HepG2 (cell line): ENCODE data around the gene HSD11B1. TPM values are rescaled to one million over a fixed set of nuclear protein-coding genes. Genes with fewer than 3 reads are reported as not detected.

Source experiments
- ATAC-seq: fragments of 200-7000 bp; cut with Tn5 transposase; 3 replicates; pipeline ENCODE4 v1.9.1; 2020; ENCODE audit warnings: mild to moderate bottlenecking, moderate library complexity
- BruUV-seq: library from RNA; stranded (reverse); fragments of 400-500 nt; replicated peaks from 2 replicates; lab custom pipeline; 2021; lab: Mats Ljungman, UMichigan
- CTCF ChIA-PET: fragments of 300-600 bp; formaldehyde crosslinking; extraction: SDS; loops from one replicate; lab custom pipeline; 2021; ENCODE audit warnings: low total read pairs, inconsistent platforms, low intra/inter-chr PET ratio; lab: Yijun Ruan, JAX
- POLR2A ChIA-PET: fragments of 350-600 bp; sonication (Branson Sonifier 250); formaldehyde crosslinking; loops from one replicate; lab custom pipeline; 2020; ENCODE audit warnings: antibody characterized with exemption, inconsistent platforms; lab: Yijun Ruan, JAX
- DNase-seq: peaks from one replicate; pipeline ENCODE4 v3.0.0-alpha.2; 2015; ENCODE audit warnings: low spot score
- FAIRE-seq: peaks from 3 replicates; lab custom pipeline; 2011; peaks lifted over from hg19 to GRCh38; lab: Jason Lieb, UNC
- H2AFZ ChIP-seq: one replicate; pipeline ENCODE4 v1.6.1; 2011; ENCODE audit warnings: low read length, inconsistent platforms
- H3K27ac ChIP-seq: fragments of 300-600 bp; 3 replicates; pipeline ENCODE4 v1.8.0; 2011; ENCODE audit warnings: mixed run types, mild to moderate bottlenecking, mixed read lengths, low read length, inconsistent platforms; ENCODE audit not compliant: insufficient read depth; ENCODE audit errors: extremely low read length
- H3K27me3 ChIP-seq, 2 experiments: fragments of 200-600 bp in 1 of 2; 2 replicates in 1 of 2; 3 replicates in 1 of 2; pipeline versions ENCODE4 v1.6.0 to v1.8.0; 2011; ENCODE audit warnings: low read length in 2 of 2, mild to moderate bottlenecking in 2 of 2, moderate library complexity in 2 of 2, inconsistent platforms in 1 of 2; ENCODE audit not compliant: insufficient read depth in 2 of 2, control insufficient read depth in 1 of 2
- H3K36me3 ChIP-seq, 2 experiments: fragments of 200-600 bp in 1 of 2; replicated peaks in 1 of 2; 2 replicates in 1 of 2; 3 replicates in 1 of 2; pipeline versions ENCODE4 v1.5.1 to v1.8.0; 2011; ENCODE audit warnings: low read length in 2 of 2, inconsistent platforms in 1 of 2; ENCODE audit not compliant: insufficient read depth in 2 of 2, control insufficient read depth in 1 of 2
- H3K4me1 ChIP-seq: 2 replicates; pipeline ENCODE4 v1.5.1; 2012; ENCODE audit warnings: low read length, inconsistent platforms; ENCODE audit not compliant: insufficient read depth
- H3K4me2 ChIP-seq: 2 replicates; pipeline ENCODE4 v1.6.0; 2011; ENCODE audit warnings: low read depth, low read length, inconsistent platforms
- H3K4me3 ChIP-seq, 3 experiments: fragments of 200-600 bp in 1 of 3; sonication (generic), shearing (Covaris generic) in 1 of 3; replicated peaks in 1 of 3; 2 replicates each; pipeline ENCODE4 v1.5.1; 2011 to 2016; ENCODE audit warnings: low read length in 3 of 3, inconsistent platforms in 2 of 3, low read depth in 2 of 3, mild to moderate bottlenecking in 2 of 3, control low read depth in 1 of 3, mixed read lengths in 1 of 3; ENCODE audit not compliant: insufficient read depth in 1 of 3
- H3K79me2 ChIP-seq: one replicate; pipeline ENCODE4 v1.6.1; 2011; ENCODE audit warnings: low read length, inconsistent platforms; ENCODE audit not compliant: insufficient read depth
- H3K9ac ChIP-seq: 2 replicates; pipeline ENCODE4 v1.6.0; 2011; ENCODE audit warnings: mild to moderate bottlenecking, low read depth, low read length, inconsistent platforms; ENCODE audit not compliant: insufficient read depth
- H3K9me3 ChIP-seq: 2 replicates; pipeline ENCODE4 v1.5.1; 2012; ENCODE audit warnings: mild to moderate bottlenecking, low read length
- H4K20me1 ChIP-seq: 2 replicates; pipeline ENCODE4 v1.6.0; 2011; ENCODE audit warnings: inconsistent platforms, mild to moderate bottlenecking, low read length, moderate library complexity; ENCODE audit not compliant: insufficient read depth
- AGO1 ChIP-seq: fragments of 200-400 bp; formaldehyde crosslinking; IDR thresholded peaks from 2 replicates; pipeline ENCODE4 v1.6.1; 2017; ENCODE audit warnings: mild to moderate bottlenecking, low read depth, low read length, moderate library complexity; ENCODE audit not compliant: poor library complexity, severe bottlenecking
- CTCF ChIP-seq: sonication (generic); formaldehyde crosslinking; IDR thresholded peaks from 2 replicates; pipeline ENCODE4 v1.5.0; 2020; ENCODE audit warnings: mild to moderate bottlenecking, missing genetic modification reagents, moderate library complexity
- ERF ChIP-seq: IDR thresholded peaks from 2 replicates; pipeline ENCODE4 v1.6.1; 2018; ENCODE audit warnings: missing biosample characterization, missing genetic modification reagents
- FLYWCH1 ChIP-seq: sonication (generic); formaldehyde crosslinking; IDR thresholded peaks from 2 replicates; pipeline ENCODE4 v1.8.1; 2023; ENCODE audit warnings: mild to moderate bottlenecking, missing genetic modification reagents
- KDM4B ChIP-seq: sonication (generic); formaldehyde crosslinking; IDR thresholded peaks from 2 replicates; pipeline ENCODE4 v1.4.0; 2020; ENCODE audit warnings: missing genetic modification reagents
- LCORL ChIP-seq, 2 experiments: fragments of 450-650 bp in 1 of 2; sonication (generic) in 1 of 2; formaldehyde crosslinking in 1 of 2; IDR thresholded peaks; 2 replicates each; pipeline versions ENCODE4 v1.5.0 to v1.6.1; 2017 to 2020; ENCODE audit warnings: antibody characterized with exemption in 1 of 2, missing genetic modification reagents in 1 of 2
- MED13 ChIP-seq: sonication (generic); formaldehyde crosslinking; IDR thresholded peaks from 2 replicates; pipeline ENCODE4 v1.5.0; 2020; ENCODE audit warnings: missing genetic modification reagents
- NFATC3 ChIP-seq: sonication (generic); formaldehyde crosslinking; IDR thresholded peaks from 2 replicates; pipeline ENCODE4 v1.5.1; 2020; ENCODE audit warnings: mild to moderate bottlenecking, missing genetic modification reagents
- POLR2G ChIP-seq: fragments of 200-400 bp; formaldehyde crosslinking; IDR thresholded peaks from 2 replicates; pipeline ENCODE4 v1.6.1; 2018; ENCODE audit warnings: mild to moderate bottlenecking, low read depth, low read length, moderate library complexity
- SCMH1 ChIP-seq: sonication (generic); formaldehyde crosslinking; IDR thresholded peaks from 2 replicates; pipeline ENCODE4 v1.9.0; 2021; ENCODE audit warnings: missing genetic modification reagents, mild to moderate bottlenecking, borderline replicate concordance
- ZBTB3 ChIP-seq: sonication (generic); formaldehyde crosslinking; IDR thresholded peaks from 2 replicates; pipeline ENCODE4 v1.4.0; 2020; ENCODE audit warnings: low read depth, mild to moderate bottlenecking, moderate library complexity, missing genetic modification reagents, borderline replicate concordance
- ZNF138 ChIP-seq: sonication (generic); formaldehyde crosslinking; IDR thresholded peaks from 2 replicates; pipeline ENCODE4 v1.5.0; 2020; ENCODE audit warnings: mild to moderate bottlenecking, low read depth, missing genetic modification reagents
- ZNF230 ChIP-seq: sonication (generic); formaldehyde crosslinking; IDR thresholded peaks from 2 replicates; pipeline ENCODE4 v1.4.0; 2020; ENCODE audit warnings: mild to moderate bottlenecking, missing genetic modification reagents
- ZNF296 ChIP-seq: sonication (generic); formaldehyde crosslinking; conservative IDR thresholded peaks from 2 replicates; pipeline ENCODE4 v1.5.0; 2020; ENCODE audit warnings: mild to moderate bottlenecking, missing genetic modification reagents
- ZNF343 ChIP-seq: sonication (generic); formaldehyde crosslinking; IDR thresholded peaks from 2 replicates; pipeline ENCODE4 v1.4.0; 2020; ENCODE audit warnings: mild to moderate bottlenecking, missing genetic modification reagents
- ZNF577 ChIP-seq: sonication (generic); formaldehyde crosslinking; IDR thresholded peaks from 2 replicates; pipeline ENCODE4 v1.4.0; 2020; ENCODE audit warnings: mild to moderate bottlenecking, low read depth, missing genetic modification reagents, borderline replicate concordance
- ZNF580 ChIP-seq: IDR thresholded peaks from 2 replicates; pipeline ENCODE4 v1.6.1; 2016; ENCODE audit warnings: low read depth, borderline replicate concordance
- WGBS: methylation state at CpG from one replicate; pipeline ENCODE4 v1.1.6; 2017; ENCODE audit warnings: low lambda C conversion rate; 5-methylcytosine and 5-hydroxymethylcytosine counted together
- in situ Hi-C: cut with HindIII; loops from 2 replicates; pipeline ENCODE4 v1.10.0; 2017; ENCODE audit warnings: low pct_unique_long_range_greater_than_20kb; ENCODE audit not compliant: extremely low pct_ligation_motif_present
- intact Hi-C: fragments of 100-400 bp; cut with micrococcal nuclease; formaldehyde crosslinking; loops from one replicate; pipeline ENCODE4 v1.10.0; 2022; ENCODE audit not compliant: unreplicated experiment
- polyA plus RNA-seq, 8 experiments: library from polyadenylated mRNA; depleted of rRNA in 3 of 8; stranded (reverse) in 7 of 8; unstranded in 1 of 8; fragments of >200 nt; fragmentation: Illumina TruSeq in 4 of 8; extraction: Trizol in 4 of 8; gene quantifications; 2 replicates each; pipeline versions ENCODE4 v1.2.1 to v1.2.3, GENCODE V29; 2011 to 2016; ENCODE audit warnings: low read depth in 4 of 8, missing spikeins in 1 of 8, mixed read lengths in 1 of 8; ENCODE audit not compliant: insufficient read depth in 1 of 8
- total RNA-seq, 5 experiments: library from RNA; depleted of rRNA; stranded (reverse); fragments of >200 nt; fragmentation: Illumina TruSeq; extraction: Trizol; gene quantifications; 2 replicates each; pipeline ENCODE4 v1.2.3, GENCODE V29; 2016; ENCODE audit warnings: low read depth in 1 of 5

The HSD11B1 gene
- total and polyA plus RNA-seq, 2 of the 13 experiments (the other 11 are each of a cell fraction or from before 2014, with no cell fraction given), result not detected

GRCh38 chr1:209752890-209753289 is 48.2 kb downstream of the HSD11B1 start:
- Histone ChIP-seq H3K27me3 (no peaks in the 10 kb centered on the region; a peak in 1 of 5 replicates), H3K4me2 (no peak overlapping the region), H3K79me2 (no peaks in the 10 kb centered on the region), H3K36me3 (no peaks in the 10 kb centered on the region), H2AFZ (no peak overlapping the region), H4K20me1 (no peaks in the 10 kb centered on the region), H3K4me3 (no peak overlapping the region), H3K4me1 (peaks cover 5% of the 10 kb centered on the region), H3K27ac (no peak overlapping the region), H3K9ac (no peak overlapping the region), H3K9me3 (no peaks in the 10 kb centered on the region)
- FAIRE-seq, result no peak
- WGBS, result 15% methylated on average over 3 of the region's 3 CpGs
- intact Hi-C loops, result no loop called here
- no peak for ATAC-seq
- in situ Hi-C loops, result no loop called here
- no peak for TF ChIP-seq ZNF343 (CRISPR knock-in tag)
- TF ChIP-seq KDM4B, result no peak
- no peak for TF ChIP-seq ERF
- no peak for TF ChIP-seq ZNF296 (CRISPR knock-in tag)
- no peak for TF ChIP-seq NFATC3 (CRISPR knock-in tag)
- no peak for TF ChIP-seq LCORL (IDR thresholded peaks at IDR 0.05)
- no peak for TF ChIP-seq LCORL (CRISPR knock-in tag; IDR thresholded peaks at IDR 0.05)
- no peak for TF ChIP-seq ZNF577 (CRISPR knock-in tag)
- TF ChIP-seq CTCF (CRISPR knock-in tag), result no peak
- no peak for TF ChIP-seq ZNF580 (CRISPR knock-in tag)
- no peak for TF ChIP-seq AGO1
- TF ChIP-seq POLR2G, result no peak
- no peak for TF ChIP-seq ZNF138 (CRISPR knock-in tag)
- no peak for TF ChIP-seq ZBTB3 (CRISPR knock-in tag)
- no peak for TF ChIP-seq SCMH1 (CRISPR knock-in tag)
- TF ChIP-seq FLYWCH1, result no peak
- TF ChIP-seq ZNF230 (CRISPR knock-in tag), result no peak
- no peak for TF ChIP-seq MED13 (CRISPR knock-in tag)
- POLR2A ChIA-PET, result no interaction called here
- CTCF ChIA-PET, result no interaction called here
- BruUV-seq, result no TSS peak
- DNase-seq, result no peak
